Measurements from ENCODE around the gene FSTL4.

The FSTL4 gene

GRCh38 chr5:133363807-133364587, 248.3 kb downstream of the FSTL4 start:
- Mint-ChIP-seq H3K27ac (no peak overlapping the region), H3K4me3 (no peak overlapping the region), H3K36me3 (ENCODE audit: low read depth) (no peaks in the 10 kb centered on the region), H3K9me3 (no peaks in the 10 kb centered on the region), H3K4me1 (ENCODE audit: low read depth) (no peaks in the 10 kb centered on the region), H3K27me3 (ENCODE audit: low read depth) (no peaks in the 10 kb centered on the region)
- no peak for DNase-seq (ENCODE audit: low spot score)

- DNase-seq (ENCODE audit: low spot score) = no peak
- Mint-ChIP-seq H3K27me3 (ENCODE audit: low read depth) (no peaks in the 10 kb centered on the region), H3K9me3 (no peaks in the 10 kb centered on the region), H3K27ac (no peak overlapping the region), H3K36me3 (ENCODE audit: low read depth) (no peaks in the 10 kb centered on the region), H3K4me1 (ENCODE audit: low read depth) (no peaks in the 10 kb centered on the region), H3K4me3 (no peak overlapping the region)
Observed at GRCh38 chr5:133362438-133362837, 249.9 kb downstream of the FSTL4 start.

GRCh38 chr5:133361922-133362321, 250.4 kb downstream of the FSTL4 start:
- DNase-seq (ENCODE audit: low spot score) = no peak
- Mint-ChIP-seq H3K36me3 (ENCODE audit: low read depth) (no peaks in the 10 kb centered on the region), H3K4me3 (no peak overlapping the region), H3K9me3 (no peaks in the 10 kb centered on the region), H3K4me1 (ENCODE audit: low read depth) (no peaks in the 10 kb centered on the region), H3K27me3 (ENCODE audit: low read depth) (no peaks in the 10 kb centered on the region), H3K27ac (no peak overlapping the region)

- no peak for DNase-seq (ENCODE audit: low spot score)
- H3K4me1 Mint-ChIP-seq (ENCODE audit: low read depth) = no peaks in the 10 kb centered on the region
- no peaks in the 10 kb centered on the region for H3K27me3 Mint-ChIP-seq (ENCODE audit: low read depth)
- no peaks in the 10 kb centered on the region for H3K9me3 Mint-ChIP-seq
- H3K36me3 Mint-ChIP-seq (ENCODE audit: low read depth) = no peaks in the 10 kb centered on the region
- no peak overlapping the region for H3K27ac Mint-ChIP-seq
- H3K4me3 Mint-ChIP-seq = no peak overlapping the region
Observed at GRCh38 chr5:133360693-133361472, 251.5 kb downstream of the FSTL4 start.

- Mint-ChIP-seq H3K27ac (no peak overlapping the region), H3K9me3 (no peaks in the 10 kb centered on the region), H3K4me3 (no peak overlapping the region), H3K27me3 (ENCODE audit: low read depth) (no peaks in the 10 kb centered on the region), H3K36me3 (ENCODE audit: low read depth) (no peaks in the 10 kb centered on the region), H3K4me1 (ENCODE audit: low read depth) (no peaks in the 10 kb centered on the region)
- DNase-seq (ENCODE audit: low spot score) = no peak
Observed at GRCh38 chr5:133359861-133360260, 252.5 kb downstream of the FSTL4 start.

GRCh38 chr5:133358271-133358670, 254.1 kb downstream of the FSTL4 start:
- H3K27ac Mint-ChIP-seq = no peak overlapping the region
- H3K4me1 Mint-ChIP-seq (ENCODE audit: low read depth) = no peaks in the 10 kb centered on the region
- no peaks in the 10 kb centered on the region for H3K27me3 Mint-ChIP-seq (ENCODE audit: low read depth)
- no peak overlapping the region for H3K4me3 Mint-ChIP-seq
- H3K9me3 Mint-ChIP-seq = no peaks in the 10 kb centered on the region
- no peak for DNase-seq (ENCODE audit: low spot score)
- H3K36me3 Mint-ChIP-seq (ENCODE audit: low read depth) = no peaks in the 10 kb centered on the region

GRCh38 chr5:133357758-133358157, 254.6 kb downstream of the FSTL4 start:
- Mint-ChIP-seq H3K27me3 (ENCODE audit: low read depth) (no peaks in the 10 kb centered on the region), H3K27ac (no peak overlapping the region), H3K9me3 (no peaks in the 10 kb centered on the region), H3K4me1 (ENCODE audit: low read depth) (no peaks in the 10 kb centered on the region), H3K4me3 (no peak overlapping the region), H3K36me3 (ENCODE audit: low read depth) (no peaks in the 10 kb centered on the region)
- no peak for DNase-seq (ENCODE audit: low spot score)

- Mint-ChIP-seq H3K36me3 (ENCODE audit: low read depth) (no peaks in the 10 kb centered on the region), H3K27ac (no peak overlapping the region), H3K4me3 (no peak overlapping the region), H3K9me3 (no peaks in the 10 kb centered on the region), H3K27me3 (ENCODE audit: low read depth) (no peaks in the 10 kb centered on the region), H3K4me1 (ENCODE audit: low read depth) (no peaks in the 10 kb centered on the region)
- no peak for DNase-seq (ENCODE audit: low spot score)
Observed at GRCh38 chr5:133356984-133357421, 255.3 kb downstream of the FSTL4 start.

- no peaks in the 10 kb centered on the region for H3K4me1 Mint-ChIP-seq (ENCODE audit: low read depth)
- no peak overlapping the region for H3K4me3 Mint-ChIP-seq
- no peak for DNase-seq (ENCODE audit: low spot score)
- no peaks in the 10 kb centered on the region for H3K9me3 Mint-ChIP-seq
- H3K36me3 Mint-ChIP-seq (ENCODE audit: low read depth) = no peaks in the 10 kb centered on the region
- no peak overlapping the region for H3K27ac Mint-ChIP-seq
- H3K27me3 Mint-ChIP-seq (ENCODE audit: low read depth) = no peaks in the 10 kb centered on the region
Observed at GRCh38 chr5:133356396-133356983, 255.9 kb downstream of the FSTL4 start.

GRCh38 chr5:133354323-133355185, 257.8 kb downstream of the FSTL4 start:
- no peak overlapping the region for H3K4me3 Mint-ChIP-seq
- H3K36me3 Mint-ChIP-seq (ENCODE audit: low read depth) = no peaks in the 10 kb centered on the region
- no peak for DNase-seq (ENCODE audit: low spot score)
- no peaks in the 10 kb centered on the region for H3K4me1 Mint-ChIP-seq (ENCODE audit: low read depth)
- no peaks in the 10 kb centered on the region for H3K9me3 Mint-ChIP-seq
- H3K27ac Mint-ChIP-seq = no peak overlapping the region
- no peaks in the 10 kb centered on the region for H3K27me3 Mint-ChIP-seq (ENCODE audit: low read depth)

GRCh38 chr5:133353741-133354140, 258.6 kb downstream of the FSTL4 start:
- H3K4me1 Mint-ChIP-seq (ENCODE audit: low read depth) = no peaks in the 10 kb centered on the region
- H3K4me3 Mint-ChIP-seq = no peak overlapping the region
- no peak for DNase-seq (ENCODE audit: low spot score)
- no peaks in the 10 kb centered on the region for H3K27me3 Mint-ChIP-seq (ENCODE audit: low read depth)
- no peaks in the 10 kb centered on the region for H3K36me3 Mint-ChIP-seq (ENCODE audit: low read depth)
- no peaks in the 10 kb centered on the region for H3K9me3 Mint-ChIP-seq
- H3K27ac Mint-ChIP-seq = no peak overlapping the region

- DNase-seq (ENCODE audit: low spot score) = no peak
- H3K27me3 Mint-ChIP-seq (ENCODE audit: low read depth) = peaks cover 14% of the 10 kb centered on the region
- no peaks in the 10 kb centered on the region for H3K9me3 Mint-ChIP-seq
- no peaks in the 10 kb centered on the region for H3K36me3 Mint-ChIP-seq (ENCODE audit: low read depth)
- no peaks in the 10 kb centered on the region for H3K4me1 Mint-ChIP-seq (ENCODE audit: low read depth)
- no peak overlapping the region for H3K27ac Mint-ChIP-seq
- H3K4me3 Mint-ChIP-seq = no peak overlapping the region
Observed at GRCh38 chr5:133348406-133348805, 263.9 kb downstream of the FSTL4 start.

- Mint-ChIP-seq H3K4me1 (ENCODE audit: low read depth) (no peaks in the 10 kb centered on the region), H3K27me3 (ENCODE audit: low read depth) (peaks cover 14% of the 10 kb centered on the region), H3K9me3 (no peaks in the 10 kb centered on the region), H3K36me3 (ENCODE audit: low read depth) (no peaks in the 10 kb centered on the region), H3K4me3 (no peak overlapping the region), H3K27ac (no peak overlapping the region)
- no peak for DNase-seq (ENCODE audit: low spot score)
Observed at GRCh38 chr5:133347039-133347438, 265.3 kb downstream of the FSTL4 start.

Measured in T-helper 2 cell treated with Interferon-gamma antibody and Interleukin-4, amounts not matched to agents 5 μg/mL and 100 μg/mL, for 36 hours (primary cell).